ENCODE data around the gene TSC22D3.

TSC22D3 gene

DNA sequence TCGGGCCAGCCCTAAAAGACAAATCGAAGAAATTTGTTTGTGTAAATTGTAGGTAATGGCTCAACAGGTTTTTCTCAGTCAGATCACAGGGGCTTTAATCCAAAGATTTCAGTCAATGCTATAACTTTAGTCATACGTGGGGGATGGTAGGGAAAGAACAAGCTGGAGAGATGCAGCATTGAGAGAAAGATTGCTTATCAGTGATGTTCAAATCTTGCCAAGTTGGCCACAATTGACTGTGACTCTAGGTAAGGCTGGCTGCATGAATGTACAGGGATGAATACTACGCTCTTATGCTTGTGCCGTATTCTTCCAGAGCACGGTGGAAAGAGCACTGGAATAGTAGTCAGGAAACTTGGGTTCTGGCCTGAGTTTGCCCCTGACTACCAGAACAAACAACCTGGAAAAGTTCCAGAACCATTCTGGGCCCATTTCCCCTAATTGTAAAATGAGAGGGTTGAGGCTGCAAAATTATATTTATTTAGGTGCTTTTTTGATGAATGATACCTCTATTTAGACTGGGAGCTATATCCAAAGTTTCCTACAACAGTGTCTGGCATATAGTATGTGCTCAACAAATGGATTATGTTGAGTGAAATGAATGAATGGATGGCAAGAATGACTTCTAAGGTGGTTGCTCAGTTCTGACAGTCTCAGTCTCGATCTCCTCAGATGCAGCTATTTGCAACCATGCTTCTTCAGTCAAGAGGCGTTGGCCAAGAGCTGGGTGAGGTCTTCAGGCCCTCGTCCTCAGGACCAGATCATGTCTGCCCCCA, 44.4 kb downstream of the TSC22D3 start:
- DNase-seq (ENCODE audit: low read depth, low spot score) = no peak

DNA sequence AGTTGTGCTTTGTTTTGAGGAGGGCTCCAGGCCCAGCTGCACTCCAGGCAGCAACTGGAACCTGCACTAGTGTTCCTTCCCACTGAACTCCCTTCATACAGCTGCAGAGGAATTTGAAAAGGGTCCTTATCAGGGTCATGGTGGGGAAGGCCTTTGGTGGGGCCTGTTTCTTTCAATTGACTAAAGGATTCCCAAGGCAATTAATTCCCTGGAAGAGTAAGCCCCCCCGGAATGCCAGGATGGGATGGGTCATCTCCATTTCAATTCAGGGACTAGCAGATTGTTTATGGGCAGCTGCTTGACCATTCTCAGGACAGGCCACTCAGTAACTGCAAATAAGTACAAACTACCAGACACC, 45.3 kb downstream of the TSC22D3 start:
- DNase-seq (ENCODE audit: low read depth, low spot score) = no peak

DNA sequence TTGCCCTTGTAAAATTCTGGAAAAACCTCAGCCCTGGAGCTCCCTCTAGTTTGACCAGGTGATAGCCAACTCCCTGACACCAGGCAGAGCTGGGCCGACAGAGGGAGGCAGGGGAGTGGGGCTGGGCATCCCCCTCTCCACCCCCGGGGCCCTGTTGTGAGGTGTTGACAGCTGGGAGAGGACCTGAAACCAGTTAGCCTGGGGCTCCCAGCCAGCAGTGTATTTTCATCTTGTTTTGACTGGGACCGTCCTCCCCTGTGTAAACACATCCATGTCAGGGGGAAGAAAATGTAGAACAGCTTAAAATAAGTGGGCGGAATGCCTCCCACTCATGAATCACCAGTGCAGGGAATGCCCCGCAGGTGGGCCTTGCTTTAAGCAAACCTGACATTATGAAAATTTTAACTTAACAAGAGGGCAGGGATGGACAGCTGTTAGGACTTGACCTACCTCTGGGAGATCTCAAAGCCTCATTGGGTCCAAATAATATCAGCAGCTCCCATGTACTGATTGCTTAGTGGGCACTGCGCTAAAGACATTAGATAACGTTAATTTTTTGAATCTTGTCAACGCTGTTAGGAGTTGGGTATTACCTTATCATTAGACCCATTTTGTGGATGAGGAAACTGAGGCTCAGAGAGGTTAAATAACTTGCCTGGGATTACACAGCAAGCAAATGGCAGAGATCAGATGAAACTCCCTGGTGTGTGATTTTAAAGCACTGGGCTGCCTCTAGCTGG, 45.9 kb downstream of the TSC22D3 start:
- DNase-seq (ENCODE audit: low read depth, low spot score) = no peak

DNA sequence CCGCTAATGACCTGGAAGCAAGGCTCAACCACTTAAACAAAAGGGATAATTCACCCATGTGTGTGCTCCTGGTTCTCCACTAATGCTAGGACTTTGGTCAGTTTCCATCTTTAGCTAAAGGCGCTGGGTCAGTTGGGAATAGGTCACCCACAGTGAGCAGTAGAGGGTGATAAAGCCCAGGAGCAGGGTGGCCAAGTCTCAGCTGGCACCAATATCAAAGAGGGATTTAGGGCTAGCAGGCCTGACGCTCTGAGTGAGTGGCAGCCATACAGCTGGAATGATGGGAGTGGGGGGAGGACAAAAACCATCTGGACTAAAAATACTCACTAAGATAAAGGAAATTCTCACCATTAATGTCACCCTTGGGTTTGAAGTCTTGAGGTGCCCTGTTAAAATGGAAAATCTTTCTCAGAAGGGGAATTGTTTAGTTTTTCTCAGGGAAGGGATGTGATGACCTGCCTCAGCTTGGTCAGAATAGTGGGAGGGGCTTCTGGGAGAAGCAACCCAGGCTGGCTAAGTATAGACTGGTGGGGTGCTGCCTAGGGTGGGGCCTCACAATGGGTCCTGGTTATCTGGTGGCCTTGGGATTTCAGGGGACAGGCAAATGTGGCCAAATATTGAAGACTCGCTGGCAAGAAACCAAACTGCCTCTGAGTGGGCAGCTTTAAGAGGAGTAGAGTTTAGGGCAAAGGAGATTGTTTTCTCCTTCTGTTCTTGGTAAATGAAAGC, 47.1 kb downstream of the TSC22D3 start:
- no peak for DNase-seq (ENCODE audit: low read depth, low spot score)

DNA sequence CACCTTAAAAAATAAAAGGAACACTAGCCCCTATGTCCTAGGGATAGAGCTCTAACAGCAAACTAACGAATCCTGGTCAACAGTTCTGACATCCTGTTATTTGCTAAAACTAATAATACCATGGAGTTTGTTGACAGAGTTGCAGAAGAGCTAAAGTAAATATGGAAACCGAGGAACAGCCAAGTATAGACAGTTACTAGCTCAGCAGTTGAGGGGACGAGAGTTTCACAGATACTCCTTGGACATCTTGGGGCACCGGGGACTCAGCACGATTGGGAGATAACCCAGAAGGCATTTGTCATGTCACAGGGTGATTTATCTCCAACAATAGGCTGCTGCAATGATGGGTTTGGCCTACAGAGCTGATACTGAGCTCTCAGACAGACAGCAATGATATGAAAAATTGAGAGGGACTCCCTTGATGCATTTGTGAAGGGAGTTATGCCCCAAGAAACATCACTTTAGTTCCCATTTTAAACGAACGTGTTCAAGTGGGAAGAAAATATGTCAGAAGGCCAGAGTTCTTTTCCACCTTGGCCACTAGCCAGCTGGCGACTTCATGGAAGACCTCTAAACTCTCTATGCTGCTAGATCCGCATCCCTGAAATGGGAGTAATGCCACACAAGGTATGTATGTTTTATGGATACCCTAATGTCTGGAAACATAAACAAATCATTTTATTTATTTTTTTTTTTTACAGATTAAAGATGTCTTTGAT, 48.6 kb downstream of the TSC22D3 start:
- DNase-seq (ENCODE audit: low read depth, low spot score) = no peak

DNA sequence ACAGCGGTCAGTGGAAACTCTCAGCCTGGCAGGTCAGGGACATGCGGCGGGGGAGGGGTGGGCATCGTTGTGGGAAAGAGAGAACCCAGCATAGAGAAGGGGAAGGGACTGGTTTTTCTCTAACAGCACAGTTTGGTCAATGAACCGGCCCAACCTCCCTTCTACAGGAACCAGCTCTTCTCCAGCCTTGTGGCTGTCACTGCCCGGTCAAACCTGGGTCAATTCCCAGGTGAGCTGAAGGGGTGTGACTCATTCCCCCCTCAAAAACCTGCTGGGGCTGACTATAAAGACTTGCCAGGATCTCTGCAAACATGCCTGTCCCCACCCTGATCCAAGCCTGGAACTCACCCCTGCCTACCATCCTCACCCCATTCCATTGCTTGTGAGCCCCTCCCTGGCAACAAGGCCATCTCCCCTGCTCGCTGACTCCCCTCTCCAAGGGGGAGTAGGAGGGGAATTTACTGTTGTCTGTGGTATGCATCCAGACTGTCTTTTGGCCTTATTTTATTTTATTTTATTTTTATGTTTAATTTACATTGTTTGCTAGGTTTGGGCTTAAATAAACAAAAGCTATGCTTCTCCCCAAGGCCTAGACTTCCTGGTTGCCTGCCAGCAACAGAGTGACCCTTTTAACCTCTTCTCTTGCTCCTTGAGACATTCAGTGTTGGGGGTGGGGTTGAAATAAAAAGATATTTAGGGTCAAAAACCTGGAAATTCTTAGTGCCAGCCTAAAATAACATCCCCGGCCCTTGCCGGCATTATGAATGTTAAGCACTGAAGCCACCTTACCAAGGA, 49.6 kb downstream of the TSC22D3 start:
- no peak for DNase-seq (ENCODE audit: low read depth, low spot score)

DNA sequence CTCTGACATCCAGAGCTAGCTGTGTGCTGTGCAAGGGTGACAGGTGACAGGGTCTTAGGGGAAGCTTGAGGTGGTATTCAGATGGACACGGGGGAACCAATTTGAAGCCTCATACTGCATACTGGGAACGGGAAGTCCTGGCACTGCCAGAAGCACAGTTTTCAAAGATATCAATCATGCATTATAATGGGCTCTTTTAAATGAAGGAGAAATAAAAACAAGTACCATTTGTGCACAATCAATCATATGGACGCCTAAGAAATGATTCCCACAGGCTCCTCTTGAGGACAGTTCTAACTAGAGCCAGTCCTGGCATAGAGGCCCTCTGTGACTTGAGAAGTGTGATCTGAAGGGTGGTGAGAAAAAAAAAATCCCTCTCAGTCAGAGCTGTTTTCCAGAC, 50.9 kb downstream of the TSC22D3 start:
- no peak for DNase-seq (ENCODE audit: low read depth, low spot score)

DNA sequence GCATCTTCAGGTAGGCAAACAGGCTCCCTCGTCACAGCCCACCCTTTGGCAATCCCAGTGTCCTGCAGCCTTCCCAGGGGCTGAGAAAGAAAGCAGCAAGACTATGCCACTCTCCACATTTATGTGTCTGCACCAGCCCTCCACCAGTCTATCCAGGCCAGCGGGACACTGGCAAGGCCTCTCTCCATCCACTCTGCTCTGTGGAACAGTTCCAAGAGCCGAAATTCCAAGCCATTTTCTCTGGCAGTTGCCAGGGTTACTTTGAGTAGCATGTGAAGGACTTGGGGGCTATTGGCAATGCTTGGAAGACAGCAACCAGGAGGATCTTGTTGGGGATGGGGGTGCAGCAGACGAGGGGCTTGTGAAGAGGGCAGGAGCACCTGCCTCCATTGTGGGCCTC, 52.1 kb downstream of the TSC22D3 start:
- DNase-seq (ENCODE audit: low read depth, low spot score) = no peak

DNA sequence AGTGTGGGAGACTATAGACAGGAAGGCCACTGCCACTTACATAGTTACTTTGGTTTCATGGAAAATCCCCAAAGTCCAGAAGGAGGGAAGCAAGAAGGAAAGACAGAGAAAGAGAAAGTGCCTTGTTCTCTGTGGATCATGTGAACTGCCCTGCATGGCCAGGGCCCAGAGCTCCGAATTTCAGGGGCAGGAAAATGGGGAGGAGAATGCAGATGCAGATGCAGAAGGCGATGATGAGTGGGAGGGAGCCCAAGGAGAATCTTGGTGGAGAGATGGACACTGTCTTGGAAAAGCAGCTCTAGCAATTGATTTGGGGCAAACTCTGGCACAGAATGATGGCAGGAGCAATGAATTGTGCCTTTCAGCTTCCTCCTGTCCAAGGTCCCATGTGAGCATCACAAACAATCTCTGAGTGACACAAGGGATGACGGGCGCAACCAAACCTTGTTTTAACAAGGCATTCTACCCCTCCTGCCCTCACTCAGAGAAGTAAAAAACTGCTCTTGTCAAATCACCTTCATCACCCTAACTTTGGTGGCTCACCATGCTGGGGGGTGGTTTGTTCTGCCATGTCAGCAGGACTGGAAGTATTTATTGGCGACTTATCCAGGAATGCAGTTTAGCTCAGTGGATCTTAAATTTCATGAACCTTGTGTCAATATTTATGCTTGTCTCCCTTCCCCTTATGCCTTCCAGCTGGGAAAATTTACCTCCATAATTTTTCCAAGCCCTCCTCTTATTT, 53.5 kb downstream of the TSC22D3 start:
- DNase-seq (ENCODE audit: low read depth, low spot score) = no peak

DNA sequence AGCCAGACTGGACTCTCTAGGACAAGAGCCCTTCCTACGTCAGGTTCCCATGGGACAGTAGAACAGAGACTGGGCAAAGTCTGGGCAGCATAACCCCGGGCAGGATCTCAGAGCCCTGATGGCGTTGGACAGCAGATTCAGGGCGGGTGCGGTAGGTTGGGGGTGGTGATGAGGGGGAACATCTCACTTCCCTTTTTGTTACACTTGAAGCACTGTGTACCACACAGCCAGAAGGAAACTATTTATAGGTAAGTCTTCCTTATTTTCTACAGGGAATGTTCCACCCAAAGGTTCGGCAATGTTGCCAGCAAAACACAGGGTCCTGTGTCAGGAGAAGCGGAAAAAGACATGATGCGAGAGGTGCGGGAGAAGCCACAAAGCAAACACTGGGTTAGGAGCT, 54.3 kb downstream of the TSC22D3 start:
- no peak for DNase-seq (ENCODE audit: low read depth, low spot score)

DNA sequence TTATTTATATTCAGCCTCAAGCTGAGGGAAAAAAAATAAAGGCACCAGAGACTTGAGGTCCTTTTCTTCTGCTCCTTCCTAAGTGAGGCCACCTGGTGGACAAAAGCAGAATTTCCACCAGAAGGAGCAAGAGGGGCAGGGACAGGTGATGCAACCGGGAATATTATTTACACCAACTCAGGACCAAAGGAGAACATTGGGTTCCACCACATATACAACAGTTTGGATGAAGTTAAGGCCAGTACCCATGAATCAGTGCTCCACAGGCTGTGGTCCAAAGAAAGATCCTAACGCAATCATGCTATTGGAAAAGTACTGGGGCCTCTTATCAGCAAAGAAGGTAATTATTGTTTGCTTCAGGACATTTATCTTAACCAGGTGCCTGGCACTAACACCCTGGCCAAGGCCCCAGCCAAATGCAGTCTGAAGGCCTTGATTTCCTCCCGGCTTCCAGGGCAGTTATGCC, 57.4 kb downstream of the TSC22D3 start:
- DNase-seq (ENCODE audit: low read depth, low spot score) = no peak

DNA sequence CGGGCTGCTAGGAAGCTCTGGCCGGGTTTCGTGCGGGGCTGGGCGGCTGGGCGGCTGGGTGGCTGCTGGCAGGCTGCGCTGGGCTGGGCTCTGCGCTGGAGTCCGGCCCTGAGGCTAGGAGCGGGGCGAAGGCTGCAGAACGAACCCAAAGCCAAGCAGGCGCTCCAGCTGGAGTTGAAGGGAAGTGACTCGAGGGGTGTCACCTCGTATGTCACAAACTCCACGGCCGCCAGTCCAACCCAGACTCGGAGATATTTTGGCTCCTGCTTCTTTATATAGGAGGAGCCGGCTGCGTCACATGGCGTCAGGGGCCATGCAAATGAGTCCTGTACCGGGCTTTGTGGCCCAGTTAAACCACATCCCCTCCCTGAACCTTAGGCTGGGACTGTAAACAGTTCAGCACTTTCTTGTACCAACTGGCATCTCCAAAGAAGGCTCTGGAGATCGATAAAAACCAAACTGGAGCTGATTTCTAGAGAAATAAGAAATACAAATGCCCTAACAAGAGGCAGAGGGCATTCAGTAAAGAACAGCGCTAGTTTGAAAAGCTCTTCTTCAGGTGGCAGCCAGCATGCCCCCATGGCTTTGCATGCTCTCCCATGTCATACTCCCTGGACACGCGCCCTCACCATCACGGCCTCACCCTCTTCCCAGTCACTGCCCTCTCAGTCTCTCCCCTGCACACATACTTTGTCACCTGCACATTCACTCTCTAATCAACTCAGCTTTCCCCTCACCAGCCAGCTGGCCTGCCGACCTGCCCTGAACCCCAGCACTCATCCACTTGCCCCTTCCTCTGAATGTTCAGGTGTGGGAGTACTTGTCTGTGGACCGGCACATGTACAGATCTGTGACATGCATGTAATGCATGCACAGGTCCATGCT, 58.5 kb downstream of the TSC22D3 start:
- no peak for DNase-seq (ENCODE audit: low read depth, low spot score)

DNA sequence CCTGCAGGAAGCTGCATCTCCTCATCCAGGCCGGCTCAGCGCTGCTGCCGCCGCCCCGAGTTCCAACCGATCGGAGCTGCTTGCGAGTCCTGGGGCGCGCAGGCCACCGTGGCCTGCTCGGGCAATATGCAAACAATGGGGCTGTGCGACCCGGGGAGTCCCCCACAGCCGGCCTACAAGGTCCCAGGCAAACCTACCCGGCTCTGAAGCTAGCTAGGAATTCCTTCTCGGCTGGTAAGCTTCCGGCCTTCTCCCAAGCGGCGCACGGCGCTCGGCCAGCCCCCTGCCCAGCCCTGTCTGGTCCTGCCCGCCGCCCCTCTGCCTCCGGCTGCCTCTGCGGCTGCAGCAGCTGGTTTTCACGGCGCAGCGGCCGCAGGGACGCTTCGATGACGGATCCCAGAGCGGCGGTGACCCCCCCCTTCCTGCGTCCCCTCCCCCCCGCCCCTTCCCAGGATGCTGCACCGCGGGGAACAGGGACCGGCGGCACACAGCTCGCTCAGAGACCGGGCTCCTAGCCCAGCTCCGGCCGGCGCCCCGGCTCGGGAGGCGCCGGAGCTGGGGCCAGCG, 59.4 kb downstream of the TSC22D3 start:
- DNase-seq (ENCODE audit: low read depth, low spot score) = no peak

DNA sequence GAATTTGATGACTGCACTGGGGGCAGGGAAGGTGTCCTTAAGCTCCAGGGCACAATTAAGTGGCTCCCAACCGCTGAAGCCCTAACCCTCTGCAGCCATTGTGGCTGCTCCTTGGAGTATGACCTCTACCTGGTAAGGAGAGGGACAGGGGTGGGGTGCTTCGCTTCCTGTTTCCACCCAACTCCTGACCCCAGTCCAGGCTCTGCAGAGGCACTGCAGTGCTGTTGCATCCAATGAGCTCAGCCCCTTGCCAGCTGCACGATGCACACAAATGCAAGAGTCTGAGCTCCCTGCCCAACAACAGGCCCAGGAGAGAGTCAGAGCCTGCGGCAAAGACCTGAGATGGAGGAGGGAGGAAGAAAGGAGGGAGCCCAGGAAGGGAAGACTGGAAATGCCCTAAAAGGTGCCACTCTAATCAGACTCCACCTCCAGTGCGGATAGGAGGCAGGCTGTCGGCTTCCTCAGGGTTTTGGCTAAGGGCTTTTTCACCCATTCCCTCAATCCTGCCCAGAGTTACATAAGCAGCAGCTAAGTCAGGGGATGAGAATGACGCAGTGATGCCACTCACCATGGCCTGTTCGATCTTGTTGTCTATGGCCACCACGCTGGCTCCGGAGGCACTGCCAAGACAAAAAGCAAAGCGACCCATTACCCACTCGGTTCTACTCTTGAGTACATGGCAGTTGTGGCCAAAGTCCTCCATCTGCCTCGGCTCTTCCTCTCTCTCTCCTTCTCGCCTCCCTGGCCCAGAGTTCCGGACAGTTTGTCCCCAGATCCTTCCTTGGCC, 60.1 kb downstream of the TSC22D3 start:
- no peak for DNase-seq (ENCODE audit: low read depth, low spot score)

DNA sequence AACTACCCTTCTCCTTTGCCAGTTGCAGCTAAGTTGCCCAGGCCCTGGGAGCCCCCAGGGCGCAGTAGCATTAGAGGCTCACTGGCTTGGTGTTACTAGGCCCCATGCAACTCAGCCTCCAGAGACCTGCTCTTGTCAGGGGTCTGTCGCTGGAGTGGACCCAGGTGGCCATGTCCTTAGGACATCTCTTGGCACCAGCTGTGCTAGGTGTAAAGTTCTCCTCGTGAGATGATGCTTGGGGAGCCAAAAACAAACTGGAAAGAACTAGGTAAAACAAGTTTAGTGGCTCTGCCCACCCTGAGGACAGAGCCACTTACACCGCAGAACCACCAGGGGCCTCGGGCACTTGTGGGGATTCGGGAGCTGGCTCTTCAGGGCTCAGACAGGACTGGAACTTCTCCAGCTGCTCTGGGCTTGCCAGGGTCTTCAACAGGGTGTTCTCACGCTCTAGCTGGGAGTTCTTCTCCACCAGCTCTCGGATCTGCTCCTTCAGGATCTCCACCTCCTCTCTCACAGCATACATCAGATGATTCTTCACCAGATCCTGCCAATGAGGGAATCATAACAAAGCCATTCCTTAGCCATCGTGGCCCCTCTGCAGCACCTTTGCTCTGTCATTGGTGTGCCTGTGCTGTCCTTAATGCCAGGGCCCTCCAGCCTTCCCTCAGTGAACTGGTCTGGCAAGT, 61.2 kb downstream of the TSC22D3 start:
- DNase-seq (ENCODE audit: low read depth, low spot score) = no peak

DNA sequence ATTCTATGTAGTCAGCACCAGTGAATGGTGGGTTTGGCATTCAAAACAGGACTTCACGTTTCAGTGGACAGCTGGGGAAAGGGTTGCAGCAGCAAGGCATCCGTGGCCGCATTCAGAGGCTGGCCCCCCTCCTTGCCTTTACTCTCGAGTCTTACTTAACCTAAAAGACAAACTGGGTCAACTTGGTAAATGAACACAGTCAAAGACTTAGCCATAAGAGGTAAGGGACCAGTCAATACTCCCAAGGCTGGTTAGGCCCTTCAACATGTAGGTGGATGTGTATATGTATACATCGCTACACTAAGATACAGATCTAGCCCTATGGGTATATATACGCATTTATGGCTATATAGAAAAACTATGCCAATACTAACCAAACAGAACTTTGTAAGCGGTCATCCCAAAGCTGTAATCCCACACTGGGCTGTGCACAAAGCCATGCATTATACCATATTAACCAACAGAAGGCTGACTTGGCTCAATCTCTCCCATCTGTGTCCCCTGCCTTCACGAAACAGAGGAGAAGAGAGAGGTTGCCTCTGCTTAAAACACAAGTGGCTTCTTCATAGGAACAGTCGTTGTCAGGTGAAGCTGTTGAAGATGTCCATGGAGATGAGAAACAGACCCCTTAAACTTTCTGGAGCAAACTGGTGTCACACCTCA, 61.9 kb downstream of the TSC22D3 start:
- DNase-seq (ENCODE audit: low read depth, low spot score) = no peak

DNA sequence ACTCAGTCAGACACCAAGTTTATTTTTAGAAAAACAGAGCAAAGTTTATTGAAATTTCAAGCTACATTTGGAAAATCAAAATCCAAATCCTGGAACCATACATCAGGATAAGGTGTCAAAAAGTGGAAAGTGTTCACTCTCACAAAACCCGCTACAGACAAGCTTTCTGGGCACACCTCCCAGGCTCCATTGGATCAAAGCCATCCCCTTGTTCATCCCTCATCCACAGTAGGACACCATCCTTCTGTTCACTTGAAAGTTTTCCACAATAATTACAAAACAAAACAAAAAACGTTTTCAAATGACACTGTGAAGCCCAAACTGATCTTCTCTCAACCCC, 62.4 kb downstream of the TSC22D3 start:
- no peak for DNase-seq (ENCODE audit: low read depth, low spot score)
